ENCODE results near the gene MGRN1.

DNA sequence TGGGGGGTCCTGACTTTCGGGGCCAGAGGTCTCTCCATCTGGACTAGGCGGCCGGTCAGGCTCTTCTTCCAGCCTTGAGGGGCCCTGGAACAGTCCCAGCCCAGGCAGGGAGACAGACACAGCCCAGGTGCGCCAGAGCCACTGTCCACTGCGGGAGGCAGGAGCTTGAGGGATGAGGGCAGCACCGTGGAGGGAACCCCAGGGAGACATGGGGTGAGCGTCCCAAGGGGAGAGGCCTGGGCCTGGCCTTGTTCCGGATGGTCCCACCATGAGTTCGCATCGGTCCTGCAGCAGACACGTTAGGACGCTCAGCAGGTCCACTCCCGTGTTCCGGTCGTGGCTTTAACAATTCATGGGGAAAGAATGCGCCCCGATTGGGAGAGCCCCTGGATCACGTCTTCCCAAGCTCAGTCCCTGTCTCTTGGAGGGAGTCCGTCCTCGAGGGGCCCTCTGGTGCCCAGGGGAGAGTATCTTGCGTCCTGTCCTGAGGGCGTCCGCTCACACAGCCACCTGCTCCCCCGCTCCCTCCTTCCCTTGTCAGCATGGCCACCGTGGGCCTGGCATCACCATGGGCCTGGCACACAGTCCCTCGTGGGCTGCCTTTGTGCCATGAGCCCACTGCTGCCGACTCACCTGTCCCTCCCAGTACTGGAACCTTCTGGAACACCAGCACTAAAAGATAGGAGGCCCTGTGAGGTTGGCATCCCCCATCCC is 62.0 kb downstream of the MGRN1 start:
- TF ChIP-seq, protein P1, sequence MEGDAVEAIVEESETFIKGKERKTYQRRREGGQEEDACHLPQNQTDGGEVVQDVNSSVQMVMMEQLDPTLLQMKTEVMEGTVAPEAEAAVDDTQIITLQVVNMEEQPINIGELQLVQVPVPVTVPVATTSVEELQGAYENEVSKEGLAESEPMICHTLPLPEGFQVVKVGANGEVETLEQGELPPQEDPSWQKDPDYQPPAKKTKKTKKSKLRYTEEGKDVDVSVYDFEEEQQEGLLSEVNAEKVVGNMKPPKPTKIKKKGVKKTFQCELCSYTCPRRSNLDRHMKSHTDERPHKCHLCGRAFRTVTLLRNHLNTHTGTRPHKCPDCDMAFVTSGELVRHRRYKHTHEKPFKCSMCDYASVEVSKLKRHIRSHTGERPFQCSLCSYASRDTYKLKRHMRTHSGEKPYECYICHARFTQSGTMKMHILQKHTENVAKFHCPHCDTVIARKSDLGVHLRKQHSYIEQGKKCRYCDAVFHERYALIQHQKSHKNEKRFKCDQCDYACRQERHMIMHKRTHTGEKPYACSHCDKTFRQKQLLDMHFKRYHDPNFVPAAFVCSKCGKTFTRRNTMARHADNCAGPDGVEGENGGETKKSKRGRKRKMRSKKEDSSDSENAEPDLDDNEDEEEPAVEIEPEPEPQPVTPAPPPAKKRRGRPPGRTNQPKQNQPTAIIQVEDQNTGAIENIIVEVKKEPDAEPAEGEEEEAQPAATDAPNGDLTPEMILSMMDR (IDR thresholded peaks at IDR 0.05), result no peak
- no peak for TF ChIP-seq POLR2A (IDR thresholded peaks at IDR 0.05)
